H9 (cell line): Measurements from ENCODE around the gene ABLIM3. TPM values are rescaled to one million over a fixed set of nuclear protein-coding genes. Genes with fewer than 3 reads are reported as not detected.

Source experiments
- DNase-seq: peaks from one replicate; pipeline ENCODE4 v3.0.0-alpha.2; 2017
- H2AFZ ChIP-seq: one replicate; pipeline ENCODE4 v1.6.1; 2013; ENCODE audit warnings: mild to moderate bottlenecking, low read length, control low read depth, moderate library complexity
- H2AK5ac ChIP-seq: 2 replicates; pipeline ENCODE4 v1.6.1; 2013; ENCODE audit warnings: low read length, control low read depth, mixed read lengths; ENCODE audit not compliant: insufficient read length
- H2BK120ac ChIP-seq: one replicate; pipeline ENCODE4 v1.6.1; 2013; ENCODE audit warnings: low read depth, mild to moderate bottlenecking, low read length, control low read depth, inconsistent platforms; ENCODE audit not compliant: poor library complexity, severe bottlenecking
- H2BK12ac ChIP-seq: 2 replicates; pipeline ENCODE4 v1.6.1; 2013; ENCODE audit warnings: low read length, control low read depth, mixed read lengths, low read depth; ENCODE audit not compliant: insufficient read length
- H2BK15ac ChIP-seq: 2 replicates; pipeline ENCODE4 v1.6.1; 2013; ENCODE audit warnings: low read depth, low read length, control low read depth
- H2BK20ac ChIP-seq: one replicate; pipeline ENCODE4 v1.6.1; 2013; ENCODE audit warnings: low read depth, mild to moderate bottlenecking, low read length, control low read depth, inconsistent platforms; ENCODE audit not compliant: poor library complexity, severe bottlenecking
- H2BK5ac ChIP-seq: 2 replicates; pipeline ENCODE4 v1.6.1; 2013; ENCODE audit warnings: low read length, control low read depth, mixed read lengths; ENCODE audit not compliant: insufficient read length
- H3K14ac ChIP-seq: 2 replicates; pipeline ENCODE4 v1.6.1; 2013; ENCODE audit warnings: low read length, control low read depth; ENCODE audit not compliant: insufficient read depth
- H3K18ac ChIP-seq: 2 replicates; pipeline ENCODE4 v1.6.1; 2013; ENCODE audit warnings: low read depth, mild to moderate bottlenecking, mixed read lengths, low read length, control low read depth; ENCODE audit not compliant: insufficient read length
- H3K23ac ChIP-seq: 2 replicates; pipeline ENCODE4 v1.6.1; 2013; ENCODE audit warnings: low read length, control low read depth, mixed read lengths, low read depth; ENCODE audit not compliant: insufficient read length
- H3K23me2 ChIP-seq: 2 replicates; pipeline ENCODE4 v1.6.1; 2013; ENCODE audit warnings: low read depth, mild to moderate bottlenecking, mixed read lengths, low read length, control low read depth; ENCODE audit not compliant: insufficient read length, poor library complexity, severe bottlenecking
- H3K27ac ChIP-seq: 2 replicates; pipeline ENCODE4 v1.5.1; 2013; ENCODE audit warnings: low read length, control low read depth, mixed read lengths, low read depth; ENCODE audit not compliant: insufficient read length
- H3K27me3 ChIP-seq: 2 replicates; pipeline ENCODE4 v1.6.1; 2013; ENCODE audit warnings: low read length, control low read depth, inconsistent platforms; ENCODE audit not compliant: insufficient read depth
- H3K4ac ChIP-seq: 2 replicates; pipeline ENCODE4 v1.6.1; 2013; ENCODE audit warnings: low read depth, mild to moderate bottlenecking, control low read depth, inconsistent platforms, low read length, moderate library complexity
- H3K4me1 ChIP-seq: 2 replicates; pipeline ENCODE4 v1.6.1; 2013; ENCODE audit warnings: low read length, control low read depth, inconsistent platforms; ENCODE audit not compliant: insufficient read depth
- H3K4me2 ChIP-seq: 2 replicates; pipeline ENCODE4 v1.6.1; 2013; ENCODE audit warnings: low read length, control low read depth, mixed read lengths; ENCODE audit not compliant: insufficient read length, insufficient read depth
- H3K56ac ChIP-seq: 2 replicates; pipeline ENCODE4 v1.6.1; 2013; ENCODE audit warnings: low read depth, mild to moderate bottlenecking, mixed read lengths, low read length, control low read depth; ENCODE audit not compliant: insufficient read length
- H3K79me1 ChIP-seq: 2 replicates; pipeline ENCODE4 v1.6.1; 2013; ENCODE audit warnings: low read depth, mild to moderate bottlenecking, moderate library complexity, low read length, control low read depth, inconsistent platforms; ENCODE audit not compliant: insufficient read depth, poor library complexity, severe bottlenecking
- H3K79me2 ChIP-seq: 2 replicates; pipeline ENCODE4 v1.6.1; 2013; ENCODE audit warnings: low read length, control low read depth, inconsistent platforms; ENCODE audit not compliant: insufficient read depth
- H3K9ac ChIP-seq: 2 replicates; pipeline ENCODE4 v1.6.1; 2013; ENCODE audit warnings: low read length, control low read depth, mixed read lengths; ENCODE audit not compliant: insufficient read length; ENCODE audit errors: extremely low read depth
- H3K9me3 ChIP-seq: one replicate; pipeline ENCODE4 v1.6.1; 2013; ENCODE audit warnings: low read depth, low read length, inconsistent platforms; ENCODE audit not compliant: control insufficient read depth
- H3T11ph ChIP-seq: one replicate; pipeline ENCODE4 v1.6.1; 2013; ENCODE audit warnings: mild to moderate bottlenecking, low read length, control low read depth, inconsistent platforms
- H4K20me1 ChIP-seq: one replicate; pipeline ENCODE4 v1.6.1; 2013; ENCODE audit not compliant: control insufficient read depth, insufficient read length, insufficient read depth
- H4K5ac ChIP-seq: 2 replicates; pipeline ENCODE4 v1.6.1; 2013; ENCODE audit warnings: low read depth, mild to moderate bottlenecking, mixed read lengths, low read length, control low read depth; ENCODE audit not compliant: insufficient read length
- H4K8ac ChIP-seq: replicated peaks from 2 replicates; pipeline ENCODE4 v1.6.1; 2013; ENCODE audit warnings: low read length, control low read depth, mixed read lengths, low read depth; ENCODE audit not compliant: insufficient read length
- H4K91ac ChIP-seq: 2 replicates; pipeline ENCODE4 v1.6.1; 2013; ENCODE audit warnings: low read depth, mild to moderate bottlenecking, moderate library complexity, mixed read lengths, low read length, control low read depth; ENCODE audit not compliant: insufficient read length
- H3K27ac Mint-ChIP-seq, 3 experiments: 2 replicates in 2 of 3; 3 replicates in 1 of 3; pipeline ENCODE4 v1.8.0; 2020 to 2021; ENCODE audit warnings: mixed read lengths in 3 of 3, mild to moderate bottlenecking in 1 of 3, moderate library complexity in 1 of 3
- H3K27me3 Mint-ChIP-seq: 2 replicates; pipeline ENCODE4 v1.8.0; 2021; ENCODE audit warnings: low read depth, mild to moderate bottlenecking, moderate library complexity, mixed read lengths
- H3K36me3 Mint-ChIP-seq, 3 experiments: 2 replicates in 2 of 3; 3 replicates in 1 of 3; pipeline ENCODE4 v1.8.0; 2020 to 2021; ENCODE audit warnings: low read depth in 3 of 3, mixed read lengths in 3 of 3; ENCODE audit not compliant: insufficient read depth in 1 of 3
- H3K4me1 Mint-ChIP-seq, 2 experiments: 2 replicates each; pipeline ENCODE4 v1.8.0; 2020; ENCODE audit warnings: mixed read lengths in 2 of 2
- H3K4me3 Mint-ChIP-seq, 2 experiments: 2 replicates in 1 of 2; 3 replicates in 1 of 2; pipeline ENCODE4 v1.8.0; 2020 to 2021; ENCODE audit warnings: mild to moderate bottlenecking in 2 of 2, mixed read lengths in 2 of 2, moderate library complexity in 1 of 2
- H3K9me3 Mint-ChIP-seq, 2 experiments: 2 replicates in 1 of 2; 3 replicates in 1 of 2; pipeline ENCODE4 v1.8.0; 2020; ENCODE audit warnings: mild to moderate bottlenecking in 2 of 2, mixed read lengths in 2 of 2, moderate library complexity in 1 of 2
- CTCF ChIP-seq: fragments of 200-600 bp; sonication (generic); conservative IDR thresholded peaks from 3 replicates; pipeline ENCODE4 v1.8.0; 2021; ENCODE audit warnings: antibody characterized with exemption, mild to moderate bottlenecking
- WGBS: extraction: QIAGEN DNeasy Blood & Tissue Kit; methylation state at CpG from one replicate; pipeline ENCODE4 v1.1.7; 2013; ENCODE audit warnings: missing lambda C conversion rate, low lambda C conversion rate, mixed read lengths; ENCODE audit not compliant: insufficient read length; ENCODE audit errors: extremely low coverage; 5-methylcytosine and 5-hydroxymethylcytosine counted together
- total RNA-seq: library from RNA; stranded (reverse); gene quantifications from 2 replicates; pipeline ENCODE4 v1.2.1, GENCODE V29; 2021

Gene ABLIM3
- total RNA-seq, 1 experiment from 2014 or later: 0.20 TPM

DNA sequence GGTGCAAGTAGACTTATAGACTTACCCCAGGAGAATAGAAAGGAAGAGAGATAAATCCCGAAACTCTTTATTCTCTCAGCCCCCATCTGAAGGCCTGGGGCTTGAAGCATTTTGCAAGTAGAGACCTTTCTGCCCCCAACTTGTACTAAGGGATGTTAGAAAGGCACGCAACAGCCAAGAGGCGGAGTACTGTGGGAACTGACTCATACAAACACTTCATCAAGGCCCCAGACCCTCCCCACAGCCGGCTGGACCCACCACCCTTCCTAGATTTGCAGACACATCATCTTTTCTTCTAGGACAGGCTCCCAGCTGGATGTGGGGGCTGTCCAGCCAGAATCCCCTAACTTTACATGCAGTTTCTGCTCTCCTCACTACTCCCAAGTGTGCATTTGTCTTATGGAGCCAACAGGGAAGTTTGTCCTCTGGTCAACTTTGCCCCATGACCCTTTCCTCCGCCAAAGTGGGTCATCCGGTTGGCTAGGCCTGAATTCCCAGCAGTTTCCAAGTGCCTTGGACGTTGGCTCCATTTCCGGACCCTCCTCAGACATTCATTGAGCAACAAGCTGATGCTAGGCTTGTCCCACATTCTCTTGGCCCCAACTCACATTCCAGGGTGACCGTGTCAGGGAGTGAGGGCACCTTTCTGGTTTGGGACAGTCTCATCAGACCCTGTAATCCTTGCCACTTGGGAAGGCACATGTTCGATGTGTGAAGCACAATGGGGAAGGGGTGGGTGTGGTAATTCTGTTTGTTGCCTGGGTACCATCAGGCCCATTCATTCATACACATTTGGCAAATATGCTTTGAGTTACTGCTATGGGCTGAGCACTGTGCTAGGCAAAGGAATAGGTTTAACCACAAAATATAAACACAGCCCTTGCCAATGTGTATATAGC lies 64.6 kb downstream of the ABLIM3 start:
- Histone ChIP-seq H2AFZ (no peak overlapping the region), H2BK15ac (no peak overlapping the region), H3K4ac (no peak overlapping the region), H3K56ac (no peak overlapping the region), H3K4me1 (no peaks in the 10 kb centered on the region), H2BK12ac (no peak overlapping the region), H3K23ac (no peak overlapping the region), H3K18ac (no peak overlapping the region), H4K5ac (no peak overlapping the region), H3K4me2 (no peak overlapping the region), H4K91ac (no peak overlapping the region), H4K20me1 (no peaks in the 10 kb centered on the region), H2AK5ac (no peak overlapping the region), H3K9ac (no peak overlapping the region), H2BK120ac (no peak overlapping the region), H3K23me2 (no peaks in the 10 kb centered on the region), H4K8ac (no peak overlapping the region), H3K27me3 (no peaks in the 10 kb centered on the region), H3K79me2 (no peaks in the 10 kb centered on the region), H3K9me3 (no peaks in the 10 kb centered on the region), H3K79me1 (no peaks in the 10 kb centered on the region), H2BK5ac (no peak overlapping the region), H3K14ac (no peak overlapping the region), H2BK20ac (no peak overlapping the region), H3K27ac (no peak overlapping the region), H3T11ph (no peak overlapping the region)
- no peak overlapping the region for H3K4me3 Mint-ChIP-seq
- H3K27ac Mint-ChIP-seq: no peak overlapping the region
- no peak for DNase-seq
- TF ChIP-seq CTCF: no peak
- no peaks in the 10 kb centered on the region for H3K36me3 Mint-ChIP-seq
- H3K9me3 Mint-ChIP-seq: no peaks in the 10 kb centered on the region
- WGBS: no CpG with 5 or more reads among the region's 10 CpGs
- H3K4me1 Mint-ChIP-seq: no peaks in the 10 kb centered on the region; a peak in 1 of 4 replicates
- H3K27me3 Mint-ChIP-seq: peaks cover 8% of the 10 kb centered on the region; the same call in 1 of the 2 replicates
